Suprapubic skin (tissue), 4 donors: Measurements from ENCODE around the gene NDUFAF4.

Source experiments
- POLR2A ChIP-seq, 2 donors: fragments of 450-650 bp; IDR thresholded peaks; one replicate each; pipeline ENCODE4 v1.6.1; 2017; ENCODE audit warnings: antibody characterized with exemption in 2 of 2, mild to moderate bottlenecking in 2 of 2, moderate library complexity in 2 of 2
- POLR2AphosphoS5 ChIP-seq, 3 donors: sonication (generic); formaldehyde crosslinking; IDR thresholded peaks; one replicate each; pipeline ENCODE4 v1.6.1; 2017; ENCODE audit warnings: antibody characterized with exemption in 3 of 3
- TF ChIP-seq, protein P1 (sequence below), 2 donors: fragments of 200-600 bp in 1 of 2; fragments of 450-650 bp in 1 of 2; sonication (generic) in 1 of 2; IDR thresholded peaks; one replicate each; pipeline ENCODE4 v1.5.1; 2016 to 2019; ENCODE audit warnings: antibody characterized with exemption in 2 of 2, mild to moderate bottlenecking in 1 of 2, moderate library complexity in 1 of 2

DNA sequence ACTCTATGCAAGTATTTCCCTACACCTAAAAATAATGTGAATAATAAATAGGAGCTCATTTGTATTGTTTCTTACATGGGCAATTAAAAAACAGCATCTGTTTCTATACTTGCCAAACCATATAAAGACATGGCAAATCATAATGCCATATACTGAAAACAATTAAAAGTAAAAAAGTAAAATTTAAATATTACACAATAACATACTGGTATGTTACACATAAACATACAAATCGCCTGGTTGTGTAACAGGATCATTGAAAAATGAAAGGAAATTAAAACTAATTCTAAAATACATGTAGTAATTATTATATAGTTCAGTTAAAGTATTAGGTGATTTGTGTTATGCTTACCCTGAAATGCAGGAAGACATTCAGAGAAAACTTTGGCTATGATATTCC, 11.2 kb downstream of the NDUFAF4 start:
- TF ChIP-seq POLR2AphosphoS5 (IDR thresholded peaks at IDR 0.05): no peak
- TF ChIP-seq, protein P1, sequence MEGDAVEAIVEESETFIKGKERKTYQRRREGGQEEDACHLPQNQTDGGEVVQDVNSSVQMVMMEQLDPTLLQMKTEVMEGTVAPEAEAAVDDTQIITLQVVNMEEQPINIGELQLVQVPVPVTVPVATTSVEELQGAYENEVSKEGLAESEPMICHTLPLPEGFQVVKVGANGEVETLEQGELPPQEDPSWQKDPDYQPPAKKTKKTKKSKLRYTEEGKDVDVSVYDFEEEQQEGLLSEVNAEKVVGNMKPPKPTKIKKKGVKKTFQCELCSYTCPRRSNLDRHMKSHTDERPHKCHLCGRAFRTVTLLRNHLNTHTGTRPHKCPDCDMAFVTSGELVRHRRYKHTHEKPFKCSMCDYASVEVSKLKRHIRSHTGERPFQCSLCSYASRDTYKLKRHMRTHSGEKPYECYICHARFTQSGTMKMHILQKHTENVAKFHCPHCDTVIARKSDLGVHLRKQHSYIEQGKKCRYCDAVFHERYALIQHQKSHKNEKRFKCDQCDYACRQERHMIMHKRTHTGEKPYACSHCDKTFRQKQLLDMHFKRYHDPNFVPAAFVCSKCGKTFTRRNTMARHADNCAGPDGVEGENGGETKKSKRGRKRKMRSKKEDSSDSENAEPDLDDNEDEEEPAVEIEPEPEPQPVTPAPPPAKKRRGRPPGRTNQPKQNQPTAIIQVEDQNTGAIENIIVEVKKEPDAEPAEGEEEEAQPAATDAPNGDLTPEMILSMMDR (IDR thresholded peaks at IDR 0.05): no peak
- TF ChIP-seq POLR2A (IDR thresholded peaks at IDR 0.05): no peak
